Gastroesophageal sphincter (tissue), 4 donors: ENCODE data around the gene SLC25A13. TPM values are rescaled to one million over a fixed set of nuclear protein-coding genes. Genes with fewer than 3 reads are reported as not detected.

ENCODE experiments used
- ATAC-seq: fragments of 150-250 bp; one replicate; pipeline ENCODE4 v1.9.1; 2016; ENCODE audit warnings: mild to moderate bottlenecking, moderate library complexity
- H3K27ac ChIP-seq, 4 donors: fragments of 200-600 bp; sonication (generic) in 3 of 4; 1 replicate in 3 of 4; 2 replicates in 1 of 4; pipeline ENCODE4 v1.5.1; 2016 to 2019
- H3K27me3 ChIP-seq: fragments of 200-600 bp; sonication (generic); one replicate; pipeline ENCODE4 v1.5.1; 2019
- H3K36me3 ChIP-seq, 2 donors: fragments of 200-600 bp; sonication (generic); one replicate each; pipeline ENCODE4 v1.5.1; 2019; ENCODE audit warnings: control low read depth in 1 of 2
- H3K4me1 ChIP-seq, 3 donors: fragments of 200-600 bp; sonication (generic); 1 replicate in 2 of 3; 2 replicates in 1 of 3; pipeline ENCODE4 v1.5.1; 2016 to 2019; ENCODE audit warnings: control low read depth in 2 of 3
- H3K4me3 ChIP-seq, 2 donors: fragments of 200-600 bp; sonication (generic); one replicate each; pipeline ENCODE4 v1.5.1; 2019; ENCODE audit warnings: mild to moderate bottlenecking in 1 of 2, moderate library complexity in 1 of 2
- H3K9me3 ChIP-seq, 3 donors: fragments of 200-600 bp; sonication (generic); one replicate each; pipeline ENCODE4 v1.5.1; 2017 to 2019; ENCODE audit warnings: control low read depth in 2 of 3
- EP300 ChIP-seq: sonication (generic); formaldehyde crosslinking; IDR thresholded peaks from one replicate; pipeline ENCODE4 v1.6.1; 2017; ENCODE audit warnings: antibody characterized with exemption, mild to moderate bottlenecking
- POLR2A ChIP-seq, 2 donors: fragments of 450-650 bp; IDR thresholded peaks; one replicate each; pipeline ENCODE4 v1.6.1; 2017; ENCODE audit warnings: antibody characterized with exemption in 2 of 2, mild to moderate bottlenecking in 2 of 2, moderate library complexity in 1 of 2
- POLR2AphosphoS5 ChIP-seq: sonication (generic); formaldehyde crosslinking; IDR thresholded peaks from one replicate; pipeline ENCODE4 v1.6.1; 2017; ENCODE audit warnings: antibody characterized with exemption
- WGBS, 2 donors: methylation state at CpG; one replicate each; pipeline ENCODE4 v1.1.5; 2018; ENCODE audit warnings: low coverage in 1 of 2; 5-methylcytosine and 5-hydroxymethylcytosine counted together
- total RNA-seq, 4 donors: library from RNA; depleted of rRNA; stranded (reverse); fragments of >200 nt; gene quantifications; one replicate each; pipeline ENCODE4 v1.1.0, GENCODE V29; 2016
- TF ChIP-seq, protein P1 (sequence below), 4 experiments: fragments of 200-600 bp in 2 of 4; fragments of 450-650 bp in 2 of 4; sonication (generic) in 1 of 4; IDR thresholded peaks; one replicate each; pipeline ENCODE4 v1.5.1; 2017 to 2019; ENCODE audit warnings: antibody characterized with exemption in 4 of 4, mild to moderate bottlenecking in 2 of 4, moderate library complexity in 2 of 4

The SLC25A13 gene
- total RNA-seq, 4 donors from 2014 or later, result 19.0 to 42.0 (median 28.0) TPM

DNA sequence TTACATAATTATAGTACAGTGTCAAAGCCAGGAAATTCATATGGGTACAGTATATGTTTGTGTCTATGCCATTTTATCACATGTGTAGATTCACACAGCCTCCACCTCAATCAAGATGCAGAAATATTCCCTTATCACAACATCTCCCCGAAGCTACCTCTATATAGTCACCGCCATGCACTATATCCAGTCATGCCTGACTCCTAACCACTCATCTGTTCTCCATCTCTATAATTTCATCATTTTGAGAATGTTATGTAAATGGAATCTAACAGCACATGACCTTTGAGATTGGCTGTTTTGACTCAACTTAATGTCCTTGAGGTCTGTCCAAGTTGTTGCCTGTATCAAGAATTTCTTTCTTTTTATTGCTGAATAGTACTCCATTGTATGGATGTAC lies 22.3 kb upstream of the SLC25A13 start:
- no peak overlapping the region for H3K4me3 ChIP-seq
- no peak for ATAC-seq
- no peaks in the 10 kb centered on the region for H3K9me3 ChIP-seq
- 87 to 95% methylated on average over 2 of the region's 2 CpGs for WGBS, 2 donors
- no peak for TF ChIP-seq POLR2AphosphoS5
- no peak for TF ChIP-seq POLR2A (IDR thresholded peaks at IDR 0.05)
- TF ChIP-seq EP300, result no peak
- TF ChIP-seq, protein P1, sequence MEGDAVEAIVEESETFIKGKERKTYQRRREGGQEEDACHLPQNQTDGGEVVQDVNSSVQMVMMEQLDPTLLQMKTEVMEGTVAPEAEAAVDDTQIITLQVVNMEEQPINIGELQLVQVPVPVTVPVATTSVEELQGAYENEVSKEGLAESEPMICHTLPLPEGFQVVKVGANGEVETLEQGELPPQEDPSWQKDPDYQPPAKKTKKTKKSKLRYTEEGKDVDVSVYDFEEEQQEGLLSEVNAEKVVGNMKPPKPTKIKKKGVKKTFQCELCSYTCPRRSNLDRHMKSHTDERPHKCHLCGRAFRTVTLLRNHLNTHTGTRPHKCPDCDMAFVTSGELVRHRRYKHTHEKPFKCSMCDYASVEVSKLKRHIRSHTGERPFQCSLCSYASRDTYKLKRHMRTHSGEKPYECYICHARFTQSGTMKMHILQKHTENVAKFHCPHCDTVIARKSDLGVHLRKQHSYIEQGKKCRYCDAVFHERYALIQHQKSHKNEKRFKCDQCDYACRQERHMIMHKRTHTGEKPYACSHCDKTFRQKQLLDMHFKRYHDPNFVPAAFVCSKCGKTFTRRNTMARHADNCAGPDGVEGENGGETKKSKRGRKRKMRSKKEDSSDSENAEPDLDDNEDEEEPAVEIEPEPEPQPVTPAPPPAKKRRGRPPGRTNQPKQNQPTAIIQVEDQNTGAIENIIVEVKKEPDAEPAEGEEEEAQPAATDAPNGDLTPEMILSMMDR (IDR thresholded peaks at IDR 0.05), result no peak
- no peaks in the 10 kb centered on the region for H3K4me1 ChIP-seq
- peaks cover 9% of the 10 kb centered on the region for H3K27me3 ChIP-seq
- no peak overlapping the region for H3K27ac ChIP-seq
- H3K36me3 ChIP-seq, result no peaks in the 10 kb centered on the region

DNA sequence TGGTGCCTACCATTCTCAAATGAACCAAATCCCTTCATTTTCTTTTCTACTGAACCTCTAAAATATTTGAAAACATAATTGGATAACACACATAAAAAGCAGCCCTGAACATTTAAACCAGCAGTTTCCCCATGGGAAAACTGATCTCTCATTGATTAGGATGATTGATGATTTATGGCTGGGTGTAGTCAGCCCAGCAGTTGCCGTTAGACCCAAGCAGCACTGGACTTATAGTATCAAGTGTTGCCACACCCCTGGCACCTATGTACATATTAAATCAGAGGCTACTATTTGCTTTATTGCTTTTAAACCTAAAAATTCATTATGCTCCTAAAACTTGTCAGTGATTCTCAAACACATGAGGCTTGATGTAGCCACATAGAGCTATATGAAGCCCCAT lies 20.2 kb upstream of the SLC25A13 start:
- no peak for TF ChIP-seq EP300
- TF ChIP-seq, protein P1 (IDR thresholded peaks at IDR 0.05), result no peak
- TF ChIP-seq POLR2AphosphoS5, result no peak
- TF ChIP-seq POLR2A (IDR thresholded peaks at IDR 0.05), result no peak
- Histone ChIP-seq H3K4me3 (no peak overlapping the region), H3K27ac (no peak overlapping the region), H3K36me3 (no peaks in the 10 kb centered on the region), H3K9me3 (no peaks in the 10 kb centered on the region), H3K27me3 (no peaks in the 10 kb centered on the region), H3K4me1 (no peaks in the 10 kb centered on the region)
- WGBS, 2 donors, result 0% methylated on average over 1 of the region's 1 CpG; no CpG with 5 or more reads in 1 of the 2 donors
- no peak for ATAC-seq

DNA sequence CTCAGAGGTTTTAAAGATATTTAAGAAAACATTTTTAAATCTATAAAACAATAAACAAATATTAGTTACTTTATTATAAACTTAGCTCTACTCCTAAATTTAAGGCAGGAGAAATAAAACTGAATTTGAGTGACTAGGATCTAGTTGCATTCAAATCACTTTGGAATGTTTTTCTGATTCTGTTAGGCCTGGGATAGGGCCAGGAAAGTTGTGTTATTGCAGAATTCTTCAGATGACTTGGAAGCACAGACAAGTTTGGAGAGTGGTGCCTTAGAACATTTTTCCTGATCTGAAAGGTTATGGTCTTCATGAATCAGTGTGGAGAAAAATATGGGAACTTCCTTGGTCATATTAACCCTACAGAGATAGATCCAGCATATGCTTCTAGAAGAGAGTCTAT lies 15.6 kb upstream of the SLC25A13 start:
- Histone ChIP-seq H3K4me3 (no peak overlapping the region), H3K36me3 (no peaks in the 10 kb centered on the region), H3K27me3 (no peaks in the 10 kb centered on the region), H3K27ac (no peak overlapping the region), H3K9me3 (no peaks in the 10 kb centered on the region), H3K4me1 (no peaks in the 10 kb centered on the region)
- TF ChIP-seq POLR2A (IDR thresholded peaks at IDR 0.05) (no peak), EP300 (no peak), POLR2AphosphoS5 (no peak)
- TF ChIP-seq, protein P1 (IDR thresholded peaks at IDR 0.05), result no peak
- ATAC-seq, result peak; percentile 48

DNA sequence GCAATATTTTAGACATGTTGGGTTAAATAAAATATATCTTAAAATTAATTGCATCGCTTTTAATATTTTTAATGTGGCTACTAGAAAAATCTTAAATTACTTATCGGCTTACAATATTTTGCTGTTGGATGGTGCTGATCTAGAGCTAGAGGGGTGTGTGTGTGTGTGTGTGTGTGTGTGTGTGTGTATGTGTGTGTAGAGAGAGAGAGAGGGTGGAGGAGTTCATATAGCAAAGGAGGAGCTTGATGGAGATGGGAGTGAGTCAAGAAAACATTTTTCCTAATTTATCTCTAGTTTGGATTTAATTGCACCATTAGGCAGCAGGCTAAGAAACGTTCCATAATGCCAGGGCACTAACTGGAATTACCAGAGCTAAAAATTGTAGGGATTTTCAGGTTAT lies 10.4 kb upstream of the SLC25A13 start:
- no peaks in the 10 kb centered on the region for H3K4me1 ChIP-seq
- WGBS, 2 donors, result 75 to 86% methylated on average over 3 of the region's 3 CpGs
- H3K27ac ChIP-seq, result no peak overlapping the region
- H3K9me3 ChIP-seq, result no peaks in the 10 kb centered on the region
- no peaks in the 10 kb centered on the region for H3K36me3 ChIP-seq
- no peaks in the 10 kb centered on the region for H3K27me3 ChIP-seq
- H3K4me3 ChIP-seq, result no peak overlapping the region
- no peak for TF ChIP-seq POLR2A (IDR thresholded peaks at IDR 0.05)
- no peak for ATAC-seq

DNA sequence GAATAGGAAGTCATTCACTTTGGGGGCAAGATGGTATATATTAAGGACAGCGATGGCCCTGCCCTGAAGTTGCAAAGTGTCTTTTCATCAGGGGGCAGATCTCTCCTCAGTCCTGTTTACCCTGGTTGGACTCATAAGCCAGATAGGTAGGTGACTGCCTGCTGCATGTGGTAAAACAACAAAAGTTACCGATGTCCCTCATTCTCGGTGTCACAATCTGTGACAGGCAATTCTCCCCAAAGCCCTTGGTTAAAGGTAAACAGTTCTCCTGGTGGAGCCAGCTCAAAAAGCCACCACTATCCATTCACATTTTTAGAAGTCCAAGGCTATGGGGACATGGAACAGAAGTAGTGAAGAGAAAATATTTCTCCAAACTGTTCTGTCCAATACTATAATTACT lies 9.9 kb upstream of the SLC25A13 start:
- no peaks in the 10 kb centered on the region for H3K27me3 ChIP-seq
- TF ChIP-seq POLR2A (IDR thresholded peaks at IDR 0.05) (no peak), POLR2AphosphoS5 (no peak), EP300 (no peak)
- TF ChIP-seq, protein P1 (IDR thresholded peaks at IDR 0.05), result no peak
- no peak overlapping the region for H3K27ac ChIP-seq
- WGBS, 2 donors, result 94 to 100% methylated on average over 1 to 3 of the region's 3 CpGs
- no peak overlapping the region for H3K4me3 ChIP-seq
- no peak for ATAC-seq
- H3K9me3 ChIP-seq, result no peaks in the 10 kb centered on the region
- no peaks in the 10 kb centered on the region for H3K36me3 ChIP-seq
- no peaks in the 10 kb centered on the region for H3K4me1 ChIP-seq
